GM21723 (cell line): Measurements from ENCODE around the gene LEF1.
"Not testable (repeated sequence)": the region's sequence is repeated elsewhere in the genome, so short reads cannot be mapped to it uniquely, and the experiment has no call there.

Experiments used
- ATAC-seq: cut with Tn5 transposase; IDR thresholded peaks from one replicate; pipeline ENCODE4 v1.9.1; 2021; ENCODE audit warnings: mild to moderate bottlenecking, moderate library complexity; ENCODE audit not compliant: unreplicated experiment

Gene LEF1

GRCh38 chr4:108037884-108038283 lies 130.8 kb downstream of the LEF1 start:
- no peak for ATAC-seq

- peak; percentile 97 for ATAC-seq
These were observed 132.5 kb downstream of the LEF1 start for GRCh38 chr4:108036213-108036612.

- ATAC-seq, result peak; percentile 29
These were observed 133.0 kb downstream of the LEF1 start for GRCh38 chr4:108035691-108036090.

- ATAC-seq, result no peak
These were observed 134.2 kb downstream of the LEF1 start for GRCh38 chr4:108034565-108034964.

GRCh38 chr4:108033348-108033747 lies 135.4 kb downstream of the LEF1 start:
- no peak for ATAC-seq

GRCh38 chr4:108031427-108032083 lies 137.2 kb downstream of the LEF1 start:
- ATAC-seq, result no peak

- ATAC-seq, result peak; percentile 95
These were observed 138.4 kb downstream of the LEF1 start for GRCh38 chr4:108030332-108030731.

- no peak for ATAC-seq
These were observed 139.0 kb downstream of the LEF1 start for GRCh38 chr4:108029731-108030130.

- ATAC-seq, result no peak
These were observed 139.6 kb downstream of the LEF1 start for GRCh38 chr4:108029016-108029720.

- no peak for ATAC-seq
These were observed 143.9 kb downstream of the LEF1 start for GRCh38 chr4:108024878-108025165.

- ATAC-seq, result no peak
These were observed 144.5 kb downstream of the LEF1 start for GRCh38 chr4:108024085-108024877.

- ATAC-seq, result no peak
These were observed 149.9 kb downstream of the LEF1 start for GRCh38 chr4:108018884-108019187.

GRCh38 chr4:108018040-108018883 lies 150.5 kb downstream of the LEF1 start:
- peak; percentile 89 for ATAC-seq

- no peak for ATAC-seq
These were observed 154.8 kb downstream of the LEF1 start for GRCh38 chr4:108013955-108014354.

GRCh38 chr4:108013327-108013726 lies 155.4 kb downstream of the LEF1 start:
- ATAC-seq, result no peak

- ATAC-seq, result not testable (repeated sequence)
These were observed 156.3 kb downstream of the LEF1 start for GRCh38 chr4:108012382-108012781.

- no peak for ATAC-seq
These were observed 158.6 kb downstream of the LEF1 start for GRCh38 chr4:108010167-108010566.

GRCh38 chr4:108008721-108009120 lies 160.0 kb downstream of the LEF1 start:
- no peak for ATAC-seq

GRCh38 chr4:108007984-108008383 lies 160.7 kb downstream of the LEF1 start:
- no peak for ATAC-seq

GRCh38 chr4:108006361-108006760 lies 162.4 kb downstream of the LEF1 start:
- no peak for ATAC-seq

- no peak for ATAC-seq
These were observed 162.9 kb downstream of the LEF1 start for GRCh38 chr4:108005807-108006206.
